Activated T-cell treated with anti-CD3 and anti-CD28 coated beads, Interleukin-2, amount 50 U/mL, for 24 hours (primary cell): ENCODE results near the gene TNFSF8.
A peak's percentile ranks its signal among the peaks of the same experiment; 100 is the strongest.

Source experiments
- DNase-seq: peaks from one replicate; pipeline ENCODE4 v3.0.0-alpha.2; 2020
- H3K27ac Mint-ChIP-seq: 2 replicates; pipeline ENCODE4 v1.8.0; 2020; ENCODE audit warnings: mild to moderate bottlenecking, mixed read lengths
- H3K27me3 Mint-ChIP-seq: 2 replicates; pipeline ENCODE4 v1.8.0; 2020; ENCODE audit warnings: mixed read lengths
- H3K36me3 Mint-ChIP-seq: 2 replicates; pipeline ENCODE4 v1.8.0; 2020; ENCODE audit warnings: low read depth, mixed read lengths
- H3K4me1 Mint-ChIP-seq: 2 replicates; pipeline ENCODE4 v1.8.0; 2020; ENCODE audit warnings: low read depth, mixed read lengths
- H3K4me3 Mint-ChIP-seq: 2 replicates; pipeline ENCODE4 v1.8.0; 2020; ENCODE audit warnings: mild to moderate bottlenecking, moderate library complexity, mixed read lengths
- H3K9me3 Mint-ChIP-seq: 2 replicates; pipeline ENCODE4 v1.8.0; 2020; ENCODE audit warnings: mixed read lengths

Gene TNFSF8

GRCh38 chr9:114856215-114856941, 74.0 kb downstream of the TNFSF8 start:
- Mint-ChIP-seq H3K36me3 (no peaks in the 10 kb centered on the region), H3K27ac (no peak overlapping the region), H3K4me3 (no peak overlapping the region), H3K4me1 (peaks cover 25% of the 10 kb centered on the region), H3K9me3 (peaks cover 10% of the 10 kb centered on the region), H3K27me3 (no peaks in the 10 kb centered on the region)
- DNase-seq, result no peak

- Mint-ChIP-seq H3K9me3 (peaks cover 10% of the 10 kb centered on the region), H3K4me3 (no peak overlapping the region), H3K4me1 (peaks cover 26% of the 10 kb centered on the region), H3K27me3 (no peaks in the 10 kb centered on the region), H3K27ac (no peak overlapping the region), H3K36me3 (no peaks in the 10 kb centered on the region)
- DNase-seq, result no peak
Observed at GRCh38 chr9:114855488-114855887, 74.9 kb downstream of the TNFSF8 start.

GRCh38 chr9:114854736-114855355, 75.5 kb downstream of the TNFSF8 start:
- peaks cover 10% of the 10 kb centered on the region for H3K9me3 Mint-ChIP-seq
- no peaks in the 10 kb centered on the region for H3K27me3 Mint-ChIP-seq
- peaks cover 26% of the 10 kb centered on the region for H3K4me1 Mint-ChIP-seq
- no peaks in the 10 kb centered on the region for H3K36me3 Mint-ChIP-seq
- no peak for DNase-seq
- H3K27ac Mint-ChIP-seq, result no peak overlapping the region
- H3K4me3 Mint-ChIP-seq, result no peak overlapping the region

- no peak for DNase-seq
- H3K27ac Mint-ChIP-seq, result no peak overlapping the region
- peaks cover 32% of the 10 kb centered on the region for H3K4me1 Mint-ChIP-seq
- no peaks in the 10 kb centered on the region for H3K36me3 Mint-ChIP-seq
- H3K4me3 Mint-ChIP-seq, result no peak overlapping the region
- peaks cover 4% of the 10 kb centered on the region for H3K9me3 Mint-ChIP-seq
- no peaks in the 10 kb centered on the region for H3K27me3 Mint-ChIP-seq
Observed at GRCh38 chr9:114853071-114853855, 77.1 kb downstream of the TNFSF8 start.

GRCh38 chr9:114852050-114852594, 78.3 kb downstream of the TNFSF8 start:
- Mint-ChIP-seq H3K4me1 (peaks cover 40% of the 10 kb centered on the region), H3K36me3 (no peaks in the 10 kb centered on the region), H3K27ac (no peak overlapping the region), H3K27me3 (no peaks in the 10 kb centered on the region), H3K4me3 (no peak overlapping the region), H3K9me3 (no peaks in the 10 kb centered on the region)
- DNase-seq, result no peak

- H3K36me3 Mint-ChIP-seq, result no peaks in the 10 kb centered on the region
- no peak for DNase-seq
- no peaks in the 10 kb centered on the region for H3K27me3 Mint-ChIP-seq
- H3K27ac Mint-ChIP-seq, result peak overlapping the region; percentile 15
- H3K4me1 Mint-ChIP-seq, result peaks cover 39% of the 10 kb centered on the region
- no peak overlapping the region for H3K4me3 Mint-ChIP-seq
- no peaks in the 10 kb centered on the region for H3K9me3 Mint-ChIP-seq
Observed at GRCh38 chr9:114851306-114851705, 79.1 kb downstream of the TNFSF8 start.
